Endothelial cell of umbilical vein (primary cell): Measurements from ENCODE around the gene GRAMD4. TPM values are rescaled to one million over a fixed set of nuclear protein-coding genes. Genes with fewer than 3 reads are reported as not detected.

Experiments used
- BruUV-seq: library from RNA; stranded (reverse); fragments of 400-500 nt; replicated peaks from 2 replicates; lab custom pipeline; 2021; lab: Mats Ljungman, UMichigan
- CTCF ChIA-PET: fragments of 300-600, 350-600 bp; sonication (Branson Sonifier 250); formaldehyde crosslinking; loops from one replicate; lab custom pipeline; 2021; ENCODE audit warnings: antibody characterized with exemption, inconsistent platforms; lab: Charles Lee
- POLR2A ChIA-PET: fragments of 300-600, 350-600 bp; sonication (Branson Sonifier 250); formaldehyde crosslinking; loops from one replicate; lab custom pipeline; 2021; ENCODE audit warnings: antibody characterized with exemption, inconsistent platforms; lab: Charles Lee
- DNase-seq: peaks from one replicate; pipeline ENCODE4 v3.0.0-alpha.2; 2011; ENCODE audit warnings: low read depth, low spot score
- FAIRE-seq: peaks from 2 replicates; lab custom pipeline; 2011; peaks lifted over from hg19 to GRCh38; lab: Jason Lieb, UNC
- H2AFZ ChIP-seq: 2 replicates; pipeline ENCODE4 v1.6.0; 2012; ENCODE audit warnings: low read depth, low read length, control low read depth, inconsistent platforms
- H3K27ac ChIP-seq: 2 replicates; pipeline ENCODE4 v1.5.1; 2011; ENCODE audit warnings: low read depth, mild to moderate bottlenecking, control low read depth, low read length, moderate library complexity; ENCODE audit not compliant: insufficient read depth
- H3K27me3 ChIP-seq, 2 experiments: 2 replicates each; pipeline versions ENCODE4 v1.6.0 to v1.6.1; 2011; ENCODE audit warnings: low read length in 2 of 2, mixed read lengths in 1 of 2; ENCODE audit not compliant: control insufficient read depth in 2 of 2, insufficient read depth in 2 of 2
- H3K36me3 ChIP-seq, 2 experiments: 2 replicates in 1 of 2; 3 replicates in 1 of 2; pipeline ENCODE4 v1.5.1; 2011; ENCODE audit warnings: low read length in 2 of 2, mild to moderate bottlenecking in 1 of 2, moderate library complexity in 1 of 2; ENCODE audit not compliant: control insufficient read depth in 2 of 2, insufficient read depth in 2 of 2; ENCODE audit errors: extremely low read depth in 1 of 2
- H3K4me1 ChIP-seq: 3 replicates; pipeline ENCODE4 v1.5.1; 2011; ENCODE audit warnings: mild to moderate bottlenecking, low read length; ENCODE audit not compliant: control insufficient read depth, insufficient read depth; ENCODE audit errors: extremely low read depth
- H3K4me2 ChIP-seq: 2 replicates; pipeline ENCODE4 v1.6.1; 2011; ENCODE audit warnings: low read length, control low read depth, mixed read lengths; ENCODE audit not compliant: insufficient read depth
- H3K4me3 ChIP-seq, 3 experiments: fragments of 200-600 bp in 1 of 3; sonication (generic), shearing (Covaris generic) in 1 of 3; replicated peaks in 1 of 3; 2 replicates each; pipeline ENCODE4 v1.5.1; 2011 to 2016; ENCODE audit warnings: control low read depth in 3 of 3, low read length in 3 of 3, mild to moderate bottlenecking in 2 of 3, inconsistent platforms in 1 of 3, low read depth in 1 of 3, moderate library complexity in 1 of 3; ENCODE audit not compliant: insufficient read depth in 1 of 3
- H3K79me2 ChIP-seq: 2 replicates; pipeline ENCODE4 v1.6.0; 2012; ENCODE audit warnings: low read length, inconsistent platforms; ENCODE audit not compliant: control insufficient read depth, insufficient read depth
- H3K9ac ChIP-seq: replicated peaks from 2 replicates; pipeline ENCODE3; 2011; ENCODE audit warnings: low read length, control low read depth; ENCODE audit not compliant: insufficient read depth; ENCODE audit errors: extremely low read depth
- H3K9me1 ChIP-seq: replicated peaks from 3 replicates; pipeline ENCODE4 v1.6.0; 2011; ENCODE audit warnings: mild to moderate bottlenecking, low read length; ENCODE audit not compliant: control insufficient read depth, insufficient read depth; ENCODE audit errors: extremely low read depth
- H3K9me3 ChIP-seq: replicated peaks from 2 replicates; pipeline ENCODE4 v1.5.1; 2012; ENCODE audit warnings: low read length, inconsistent platforms; ENCODE audit not compliant: control insufficient read depth, insufficient read depth
- H4K20me1 ChIP-seq: replicated peaks from 2 replicates; pipeline ENCODE3; 2011; ENCODE audit warnings: mild to moderate bottlenecking, low read length; ENCODE audit not compliant: control insufficient read depth, insufficient read depth; ENCODE audit errors: extremely low read depth
- EZH2 ChIP-seq: IDR thresholded peaks from 2 replicates; pipeline ENCODE4 v1.6.1; 2012; ENCODE audit warnings: borderline replicate concordance, low read depth, mild to moderate bottlenecking, moderate library complexity, low read length, inconsistent platforms; ENCODE audit not compliant: severe bottlenecking
- FOS ChIP-seq: IDR thresholded peaks from 2 replicates; pipeline ENCODE4 v1.6.1; 2011; ENCODE audit warnings: mild to moderate bottlenecking, low read length, moderate library complexity, borderline replicate concordance; ENCODE audit not compliant: insufficient read depth
- GATA2 ChIP-seq: IDR thresholded peaks from 2 replicates; pipeline ENCODE4 v1.7.0; 2011; ENCODE audit warnings: low read depth, mild to moderate bottlenecking, moderate library complexity, mixed read lengths, low read length; ENCODE audit not compliant: insufficient read length, insufficient read depth
- JUN ChIP-seq: IDR thresholded peaks from 2 replicates; pipeline ENCODE4 v1.6.1; 2011; ENCODE audit warnings: borderline replicate concordance, low read depth; ENCODE audit not compliant: insufficient read length, insufficient read depth
- MYC ChIP-seq: IDR thresholded peaks from one replicate; pipeline ENCODE4 v1.6.1; 2011; ENCODE audit warnings: mild to moderate bottlenecking, low read depth, low read length
- POLR2A ChIP-seq: IDR thresholded peaks from 2 replicates; pipeline ENCODE4 v1.6.1; 2012; ENCODE audit warnings: low read depth, mild to moderate bottlenecking, control low read depth, low read length
- POLR2AphosphoS5 ChIP-seq: IDR thresholded peaks from 2 replicates; pipeline ENCODE4 v1.6.1; 2012; ENCODE audit warnings: low read depth, mild to moderate bottlenecking, control low read depth, low read length, moderate library complexity; ENCODE audit not compliant: insufficient read depth
- dilution Hi-C: fragments of 300-500 bp; cut with MboI; formaldehyde crosslinking; loops from one replicate; pipeline ENCODE4 v1.15.0; 2019; ENCODE audit warnings: low sequenced_read_pairs; ENCODE audit not compliant: extremely low pct_ligation_motif_present
- intact Hi-C: fragments of 100-400 bp; cut with micrococcal nuclease; formaldehyde crosslinking; loops from one replicate; pipeline ENCODE4 v1.10.0; 2022
- polyA plus RNA-seq, 4 experiments: library from polyadenylated mRNA; depleted of rRNA in 3 of 4; stranded (reverse) in 3 of 4; unstranded in 1 of 4; fragments of >200 nt; gene quantifications; 2 replicates each; pipeline versions ENCODE4 v1.2.1 to v1.2.3, GENCODE V29; 2011 to 2012; ENCODE audit warnings: missing spikeins in 1 of 4
- total RNA-seq: library from RNA; stranded (reverse); gene quantifications from 2 replicates; pipeline ENCODE4 v1.2.3, GENCODE V29; 2021
- TF ChIP-seq, protein P1 (sequence below), 2 donors: IDR thresholded peaks; 1 replicate in 1 of 2; 2 replicates in 1 of 2; pipeline ENCODE4 v1.5.1; 2011; ENCODE audit warnings: low read length in 2 of 2, mild to moderate bottlenecking in 2 of 2, moderate library complexity in 2 of 2, control low read depth in 1 of 2, inconsistent platforms in 1 of 2, low read depth in 1 of 2; ENCODE audit not compliant: insufficient read depth in 1 of 2; ENCODE audit errors: extremely low read depth in 1 of 2
- TF ChIP-seq, protein P2 (sequence below): IDR thresholded peaks from 2 replicates; pipeline ENCODE4 v1.6.1; 2011; ENCODE audit not compliant: insufficient read depth, insufficient read length

Gene GRAMD4
- total and polyA plus RNA-seq, 2 donors (not counting 3 experiments of a cell fraction or from before 2014, with no cell fraction given): 5.9 to 14.8 TPM

DNA sequence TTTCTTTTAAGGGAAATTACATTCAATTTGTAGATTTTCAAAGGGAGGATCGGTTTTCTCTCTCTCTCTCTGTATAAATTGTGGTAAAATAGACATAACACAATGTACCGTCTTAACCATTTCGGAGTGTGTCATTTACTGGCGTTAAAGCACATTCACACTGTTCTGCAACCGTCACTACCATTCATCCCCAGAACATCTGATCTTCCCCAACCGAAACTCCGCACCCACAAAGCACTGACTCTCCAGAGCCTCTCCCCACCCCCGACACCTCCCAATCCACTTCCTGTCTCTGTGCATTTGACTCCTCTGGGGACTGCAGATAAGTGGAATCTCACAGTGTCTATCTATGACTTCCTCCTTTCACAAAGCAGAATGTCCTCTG is 15.9 kb upstream of the GRAMD4 start:
- no peak for FAIRE-seq
- Histone ChIP-seq H3K27ac (no peak overlapping the region), H3K4me2 (no peak overlapping the region), H3K79me2 (no peaks in the 10 kb centered on the region), H3K9me1 (no peaks in the 10 kb centered on the region), H4K20me1 (no peaks in the 10 kb centered on the region), H3K27me3 (no peaks in the 10 kb centered on the region), H2AFZ (no peak overlapping the region), H3K9ac (no peak overlapping the region), H3K4me1 (no peaks in the 10 kb centered on the region), H3K4me3 (no peak overlapping the region), H3K9me3 (no peaks in the 10 kb centered on the region), H3K36me3 (no peaks in the 10 kb centered on the region)
- CTCF ChIA-PET: no interaction called here
- no TSS peak for BruUV-seq
- dilution Hi-C loops (no loop called here), intact Hi-C loops (no loop called here)
- POLR2A ChIA-PET: no interaction called here
- TF ChIP-seq GATA2: no peak
- no peak for TF ChIP-seq FOS
- TF ChIP-seq, protein P1, sequence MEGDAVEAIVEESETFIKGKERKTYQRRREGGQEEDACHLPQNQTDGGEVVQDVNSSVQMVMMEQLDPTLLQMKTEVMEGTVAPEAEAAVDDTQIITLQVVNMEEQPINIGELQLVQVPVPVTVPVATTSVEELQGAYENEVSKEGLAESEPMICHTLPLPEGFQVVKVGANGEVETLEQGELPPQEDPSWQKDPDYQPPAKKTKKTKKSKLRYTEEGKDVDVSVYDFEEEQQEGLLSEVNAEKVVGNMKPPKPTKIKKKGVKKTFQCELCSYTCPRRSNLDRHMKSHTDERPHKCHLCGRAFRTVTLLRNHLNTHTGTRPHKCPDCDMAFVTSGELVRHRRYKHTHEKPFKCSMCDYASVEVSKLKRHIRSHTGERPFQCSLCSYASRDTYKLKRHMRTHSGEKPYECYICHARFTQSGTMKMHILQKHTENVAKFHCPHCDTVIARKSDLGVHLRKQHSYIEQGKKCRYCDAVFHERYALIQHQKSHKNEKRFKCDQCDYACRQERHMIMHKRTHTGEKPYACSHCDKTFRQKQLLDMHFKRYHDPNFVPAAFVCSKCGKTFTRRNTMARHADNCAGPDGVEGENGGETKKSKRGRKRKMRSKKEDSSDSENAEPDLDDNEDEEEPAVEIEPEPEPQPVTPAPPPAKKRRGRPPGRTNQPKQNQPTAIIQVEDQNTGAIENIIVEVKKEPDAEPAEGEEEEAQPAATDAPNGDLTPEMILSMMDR (IDR thresholded peaks at IDR 0.05; ENCODE audit: extremely low read depth in 1 of 2, insufficient read depth in 1 of 2, low read depth in 1 of 2, low read length in 2 of 2): no peak
- TF ChIP-seq, protein P2, sequence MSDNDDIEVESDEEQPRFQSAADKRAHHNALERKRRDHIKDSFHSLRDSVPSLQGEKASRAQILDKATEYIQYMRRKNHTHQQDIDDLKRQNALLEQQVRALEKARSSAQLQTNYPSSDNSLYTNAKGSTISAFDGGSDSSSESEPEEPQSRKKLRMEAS: no peak
- no peak for DNase-seq

DNA sequence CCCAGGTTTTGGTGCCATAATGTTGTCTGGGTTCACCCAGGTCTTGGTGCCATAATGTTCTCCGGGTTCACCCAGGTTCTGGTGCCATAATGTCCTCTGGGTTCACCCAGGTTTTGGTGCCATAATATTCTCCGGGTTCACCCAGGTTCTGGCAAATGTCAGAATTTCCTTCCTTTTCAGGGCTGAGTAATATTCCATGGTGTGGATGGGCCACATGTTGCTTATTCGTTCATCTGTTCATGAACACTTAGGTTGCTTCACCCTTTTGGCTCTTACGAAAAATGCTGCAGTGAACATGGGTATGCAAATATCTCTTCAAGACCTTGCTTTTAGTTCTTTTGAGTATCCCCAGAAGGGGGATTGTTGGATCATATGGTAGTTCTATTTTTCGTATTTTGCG is 15.1 kb upstream of the GRAMD4 start:
- TF ChIP-seq FOS: no peak
- TF ChIP-seq, protein P2: no peak
- TF ChIP-seq JUN: no peak
- no peak for TF ChIP-seq MYC
- no peak for TF ChIP-seq POLR2A
- TF ChIP-seq GATA2: no peak
- no peak for TF ChIP-seq EZH2
- TF ChIP-seq POLR2AphosphoS5: no peak
- TF ChIP-seq, protein P1 (IDR thresholded peaks at IDR 0.05; ENCODE audit: extremely low read depth in 1 of 2, insufficient read depth in 1 of 2, low read depth in 1 of 2, low read length in 2 of 2): no peak
- DNase-seq: no peak
- H3K4me1 ChIP-seq: no peaks in the 10 kb centered on the region
- ChIA-PET POLR2A (no interaction called here), CTCF (no interaction called here)
- H3K9ac ChIP-seq: no peak overlapping the region
- dilution Hi-C loops: no loop called here
- no peak overlapping the region for H2AFZ ChIP-seq
- no peak overlapping the region for H3K4me3 ChIP-seq
- H3K4me2 ChIP-seq: no peak overlapping the region
- no peaks in the 10 kb centered on the region for H3K79me2 ChIP-seq
- no TSS peak for BruUV-seq
- no peak for FAIRE-seq
- H3K27ac ChIP-seq: no peak overlapping the region
- H3K27me3 ChIP-seq: no peaks in the 10 kb centered on the region
- H4K20me1 ChIP-seq: no peaks in the 10 kb centered on the region
- intact Hi-C loops: no loop called here
- no peaks in the 10 kb centered on the region for H3K36me3 ChIP-seq
- no peaks in the 10 kb centered on the region for H3K9me1 ChIP-seq
- no peaks in the 10 kb centered on the region for H3K9me3 ChIP-seq
